H1 (cell line): ENCODE results near the gene SLC16A9. TPM values are rescaled to one million over a fixed set of nuclear protein-coding genes. Genes with fewer than 3 reads are reported as not detected.

Experiments used
- ASH2L ChIP-seq: fragments of 200-600, 300-600 bp; sonication (generic); IDR thresholded peaks from one replicate; pipeline ENCODE4 v1.7.1; 2017; ENCODE audit warnings: low read length
- BCL11A ChIP-seq, 2 experiments: IDR thresholded peaks; one replicate each; pipeline ENCODE4 v1.6.1; 2011; ENCODE audit warnings: low read depth in 2 of 2, low read length in 2 of 2, mild to moderate bottlenecking in 2 of 2
- JUN ChIP-seq: IDR thresholded peaks from 2 replicates; pipeline ENCODE4 v1.6.1; 2011; ENCODE audit warnings: low read depth, mild to moderate bottlenecking, improper control_type of control experiment, low read length
- NRF1 ChIP-seq: IDR thresholded peaks from 2 replicates; pipeline ENCODE4 v1.6.1; 2011; ENCODE audit warnings: mild to moderate bottlenecking, low read depth, low read length, improper control_type of control experiment
- RNF2 ChIP-seq: fragments of 200-900, 300-1000 bp; sonication (generic); IDR thresholded peaks from 2 replicates; pipeline ENCODE4 v1.7.1; 2016; ENCODE audit warnings: borderline replicate concordance, low read depth, mild to moderate bottlenecking, antibody characterized with exemption, low read length; ENCODE audit not compliant: poor library complexity, severe bottlenecking; ENCODE audit errors: missing control alignments
- SP1 ChIP-seq: IDR thresholded peaks from 2 replicates; pipeline ENCODE4 v1.6.1; 2011; ENCODE audit warnings: low read depth, low read length
- TCF12 ChIP-seq: IDR thresholded peaks from 2 replicates; pipeline ENCODE4 v1.6.1; 2011; ENCODE audit warnings: low read depth, mild to moderate bottlenecking, low read length
- polyA plus RNA-seq, 7 experiments: library from polyadenylated mRNA; depleted of rRNA in 3 of 7; stranded (reverse) in 5 of 7; unstranded in 2 of 7; fragments of >200 nt in 5 of 7; fragments of 200-250 nt in 2 of 7; gene quantifications; 1 replicate in 5 of 7; 2 replicates in 1 of 7; 4 replicates in 1 of 7; pipeline versions ENCODE4 v1.2.1 to v1.2.3, GENCODE V29; 2011 to 2013; ENCODE audit warnings: missing spikeins in 2 of 7, mixed read lengths in 2 of 7
- total RNA-seq: library from RNA; stranded (reverse); fragmentation: NEBNext Ultra II Directional; extraction: Animal tissue kit (Norgen Biotek cat#: 25700); gene quantifications from 2 replicates; pipeline ENCODE4 v1.2.1, GENCODE V29; 2021
- TF ChIP-seq, protein P1 (sequence below): fragments of 300-600 bp; sonication (generic); IDR thresholded peaks from 2 replicates; pipeline ENCODE4 v1.7.1; 2012; ENCODE audit warnings: low read length, moderate library complexity, mild to moderate bottlenecking, inconsistent platforms; ENCODE audit not compliant: insufficient replicate concordance
- TF ChIP-seq, protein P2 (sequence below): IDR thresholded peaks from 2 replicates; pipeline ENCODE4 v1.6.1; 2012; ENCODE audit warnings: low read length, inconsistent platforms

Gene SLC16A9
- total and polyA plus RNA-seq, 2 of the 8 experiments (the other 6 are each of a cell fraction or from before 2014, with no cell fraction given) = 11.2 to 20.5 TPM

GRCh38 chr10:59672150-59672875 lies 37.3 kb downstream of the SLC16A9 start (continued):
- TF ChIP-seq, protein P1, sequence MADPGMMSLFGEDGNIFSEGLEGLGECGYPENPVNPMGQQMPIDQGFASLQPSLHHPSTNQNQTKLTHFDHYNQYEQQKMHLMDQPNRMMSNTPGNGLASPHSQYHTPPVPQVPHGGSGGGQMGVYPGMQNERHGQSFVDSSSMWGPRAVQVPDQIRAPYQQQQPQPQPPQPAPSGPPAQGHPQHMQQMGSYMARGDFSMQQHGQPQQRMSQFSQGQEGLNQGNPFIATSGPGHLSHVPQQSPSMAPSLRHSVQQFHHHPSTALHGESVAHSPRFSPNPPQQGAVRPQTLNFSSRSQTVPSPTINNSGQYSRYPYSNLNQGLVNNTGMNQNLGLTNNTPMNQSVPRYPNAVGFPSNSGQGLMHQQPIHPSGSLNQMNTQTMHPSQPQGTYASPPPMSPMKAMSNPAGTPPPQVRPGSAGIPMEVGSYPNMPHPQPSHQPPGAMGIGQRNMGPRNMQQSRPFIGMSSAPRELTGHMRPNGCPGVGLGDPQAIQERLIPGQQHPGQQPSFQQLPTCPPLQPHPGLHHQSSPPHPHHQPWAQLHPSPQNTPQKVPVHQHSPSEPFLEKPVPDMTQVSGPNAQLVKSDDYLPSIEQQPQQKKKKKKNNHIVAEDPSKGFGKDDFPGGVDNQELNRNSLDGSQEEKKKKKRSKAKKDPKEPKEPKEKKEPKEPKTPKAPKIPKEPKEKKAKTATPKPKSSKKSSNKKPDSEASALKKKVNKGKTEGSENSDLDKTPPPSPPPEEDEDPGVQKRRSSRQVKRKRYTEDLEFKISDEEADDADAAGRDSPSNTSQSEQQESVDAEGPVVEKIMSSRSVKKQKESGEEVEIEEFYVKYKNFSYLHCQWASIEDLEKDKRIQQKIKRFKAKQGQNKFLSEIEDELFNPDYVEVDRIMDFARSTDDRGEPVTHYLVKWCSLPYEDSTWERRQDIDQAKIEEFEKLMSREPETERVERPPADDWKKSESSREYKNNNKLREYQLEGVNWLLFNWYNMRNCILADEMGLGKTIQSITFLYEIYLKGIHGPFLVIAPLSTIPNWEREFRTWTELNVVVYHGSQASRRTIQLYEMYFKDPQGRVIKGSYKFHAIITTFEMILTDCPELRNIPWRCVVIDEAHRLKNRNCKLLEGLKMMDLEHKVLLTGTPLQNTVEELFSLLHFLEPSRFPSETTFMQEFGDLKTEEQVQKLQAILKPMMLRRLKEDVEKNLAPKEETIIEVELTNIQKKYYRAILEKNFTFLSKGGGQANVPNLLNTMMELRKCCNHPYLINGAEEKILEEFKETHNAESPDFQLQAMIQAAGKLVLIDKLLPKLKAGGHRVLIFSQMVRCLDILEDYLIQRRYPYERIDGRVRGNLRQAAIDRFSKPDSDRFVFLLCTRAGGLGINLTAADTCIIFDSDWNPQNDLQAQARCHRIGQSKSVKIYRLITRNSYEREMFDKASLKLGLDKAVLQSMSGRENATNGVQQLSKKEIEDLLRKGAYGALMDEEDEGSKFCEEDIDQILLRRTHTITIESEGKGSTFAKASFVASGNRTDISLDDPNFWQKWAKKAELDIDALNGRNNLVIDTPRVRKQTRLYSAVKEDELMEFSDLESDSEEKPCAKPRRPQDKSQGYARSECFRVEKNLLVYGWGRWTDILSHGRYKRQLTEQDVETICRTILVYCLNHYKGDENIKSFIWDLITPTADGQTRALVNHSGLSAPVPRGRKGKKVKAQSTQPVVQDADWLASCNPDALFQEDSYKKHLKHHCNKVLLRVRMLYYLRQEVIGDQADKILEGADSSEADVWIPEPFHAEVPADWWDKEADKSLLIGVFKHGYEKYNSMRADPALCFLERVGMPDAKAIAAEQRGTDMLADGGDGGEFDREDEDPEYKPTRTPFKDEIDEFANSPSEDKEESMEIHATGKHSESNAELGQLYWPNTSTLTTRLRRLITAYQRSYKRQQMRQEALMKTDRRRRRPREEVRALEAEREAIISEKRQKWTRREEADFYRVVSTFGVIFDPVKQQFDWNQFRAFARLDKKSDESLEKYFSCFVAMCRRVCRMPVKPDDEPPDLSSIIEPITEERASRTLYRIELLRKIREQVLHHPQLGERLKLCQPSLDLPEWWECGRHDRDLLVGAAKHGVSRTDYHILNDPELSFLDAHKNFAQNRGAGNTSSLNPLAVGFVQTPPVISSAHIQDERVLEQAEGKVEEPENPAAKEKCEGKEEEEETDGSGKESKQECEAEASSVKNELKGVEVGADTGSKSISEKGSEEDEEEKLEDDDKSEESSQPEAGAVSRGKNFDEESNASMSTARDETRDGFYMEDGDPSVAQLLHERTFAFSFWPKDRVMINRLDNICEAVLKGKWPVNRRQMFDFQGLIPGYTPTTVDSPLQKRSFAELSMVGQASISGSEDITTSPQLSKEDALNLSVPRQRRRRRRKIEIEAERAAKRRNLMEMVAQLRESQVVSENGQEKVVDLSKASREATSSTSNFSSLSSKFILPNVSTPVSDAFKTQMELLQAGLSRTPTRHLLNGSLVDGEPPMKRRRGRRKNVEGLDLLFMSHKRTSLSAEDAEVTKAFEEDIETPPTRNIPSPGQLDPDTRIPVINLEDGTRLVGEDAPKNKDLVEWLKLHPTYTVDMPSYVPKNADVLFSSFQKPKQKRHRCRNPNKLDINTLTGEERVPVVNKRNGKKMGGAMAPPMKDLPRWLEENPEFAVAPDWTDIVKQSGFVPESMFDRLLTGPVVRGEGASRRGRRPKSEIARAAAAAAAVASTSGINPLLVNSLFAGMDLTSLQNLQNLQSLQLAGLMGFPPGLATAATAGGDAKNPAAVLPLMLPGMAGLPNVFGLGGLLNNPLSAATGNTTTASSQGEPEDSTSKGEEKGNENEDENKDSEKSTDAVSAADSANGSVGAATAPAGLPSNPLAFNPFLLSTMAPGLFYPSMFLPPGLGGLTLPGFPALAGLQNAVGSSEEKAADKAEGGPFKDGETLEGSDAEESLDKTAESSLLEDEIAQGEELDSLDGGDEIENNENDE = no peak
- TF ChIP-seq NRF1 (no peak), TCF12 (no peak), ASH2L (no peak), BCL11A (IDR thresholded peaks at IDR 0.05; ENCODE audit: low read depth in 2 of 2, low read length in 2 of 2) (no peak), SP1 (no peak), JUN (no peak), RNF2 (no peak)
- TF ChIP-seq, protein P2, sequence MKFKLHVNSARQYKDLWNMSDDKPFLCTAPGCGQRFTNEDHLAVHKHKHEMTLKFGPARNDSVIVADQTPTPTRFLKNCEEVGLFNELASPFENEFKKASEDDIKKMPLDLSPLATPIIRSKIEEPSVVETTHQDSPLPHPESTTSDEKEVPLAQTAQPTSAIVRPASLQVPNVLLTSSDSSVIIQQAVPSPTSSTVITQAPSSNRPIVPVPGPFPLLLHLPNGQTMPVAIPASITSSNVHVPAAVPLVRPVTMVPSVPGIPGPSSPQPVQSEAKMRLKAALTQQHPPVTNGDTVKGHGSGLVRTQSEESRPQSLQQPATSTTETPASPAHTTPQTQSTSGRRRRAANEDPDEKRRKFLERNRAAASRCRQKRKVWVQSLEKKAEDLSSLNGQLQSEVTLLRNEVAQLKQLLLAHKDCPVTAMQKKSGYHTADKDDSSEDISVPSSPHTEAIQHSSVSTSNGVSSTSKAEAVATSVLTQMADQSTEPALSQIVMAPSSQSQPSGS = no peak
